Measurements from ENCODE around the gene PTHLH.
A peak's percentile ranks its signal among the peaks of the same experiment; 100 is the strongest.

Gene PTHLH

DNA sequence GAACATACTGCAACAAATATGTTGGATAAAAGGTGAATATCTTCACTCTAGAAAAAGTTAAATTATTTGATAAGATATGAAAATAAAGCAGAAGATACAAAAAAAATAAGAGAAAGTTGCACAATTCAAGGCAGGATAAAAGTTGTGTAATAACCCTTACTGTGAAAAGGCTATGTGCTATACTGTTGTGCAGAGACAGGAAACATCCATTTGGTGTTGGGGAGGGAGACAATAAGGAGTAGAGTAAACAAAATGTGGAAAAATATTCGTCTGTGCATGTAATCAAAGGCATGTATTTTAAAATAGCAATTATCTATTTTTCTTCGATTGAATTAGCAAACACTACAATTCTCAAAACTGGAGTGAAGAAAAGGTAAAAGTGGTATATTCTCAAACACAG is 34.8 kb downstream of the PTHLH start:
- no peak for DNase-seq (ENCODE audit: low read depth)

GRCh38 chr12:27936196-27936595 is 36.3 kb downstream of the PTHLH start:
- no peak for DNase-seq (ENCODE audit: low read depth)

DNA sequence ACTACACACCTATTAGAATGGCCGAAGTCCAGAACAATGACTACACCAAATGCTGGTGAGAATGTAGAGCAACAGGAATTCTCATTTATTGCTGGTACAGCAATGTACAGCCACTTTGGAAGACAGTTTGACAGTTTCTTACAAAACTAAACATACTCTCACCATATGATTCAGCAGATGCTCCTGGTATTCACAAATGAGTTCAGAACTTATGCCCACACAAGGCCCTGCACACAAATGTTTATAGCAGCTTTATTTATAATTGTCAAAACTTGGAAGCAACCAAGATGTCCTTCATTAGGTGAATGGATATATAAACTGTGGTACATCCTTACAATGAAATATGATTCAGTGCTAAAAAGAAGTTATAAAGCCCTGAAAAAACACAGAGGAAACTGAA is 38.3 kb downstream of the PTHLH start:
- no peak for DNase-seq (ENCODE audit: low read depth)

- DNase-seq (ENCODE audit: low read depth), result no peak
Measured at GRCh38 chr12:27931390-27931789, 41.1 kb downstream of the PTHLH start.

- no peak for DNase-seq (ENCODE audit: low read depth)
Measured at GRCh38 chr12:27927347-27927746, 45.2 kb downstream of the PTHLH start.

DNA sequence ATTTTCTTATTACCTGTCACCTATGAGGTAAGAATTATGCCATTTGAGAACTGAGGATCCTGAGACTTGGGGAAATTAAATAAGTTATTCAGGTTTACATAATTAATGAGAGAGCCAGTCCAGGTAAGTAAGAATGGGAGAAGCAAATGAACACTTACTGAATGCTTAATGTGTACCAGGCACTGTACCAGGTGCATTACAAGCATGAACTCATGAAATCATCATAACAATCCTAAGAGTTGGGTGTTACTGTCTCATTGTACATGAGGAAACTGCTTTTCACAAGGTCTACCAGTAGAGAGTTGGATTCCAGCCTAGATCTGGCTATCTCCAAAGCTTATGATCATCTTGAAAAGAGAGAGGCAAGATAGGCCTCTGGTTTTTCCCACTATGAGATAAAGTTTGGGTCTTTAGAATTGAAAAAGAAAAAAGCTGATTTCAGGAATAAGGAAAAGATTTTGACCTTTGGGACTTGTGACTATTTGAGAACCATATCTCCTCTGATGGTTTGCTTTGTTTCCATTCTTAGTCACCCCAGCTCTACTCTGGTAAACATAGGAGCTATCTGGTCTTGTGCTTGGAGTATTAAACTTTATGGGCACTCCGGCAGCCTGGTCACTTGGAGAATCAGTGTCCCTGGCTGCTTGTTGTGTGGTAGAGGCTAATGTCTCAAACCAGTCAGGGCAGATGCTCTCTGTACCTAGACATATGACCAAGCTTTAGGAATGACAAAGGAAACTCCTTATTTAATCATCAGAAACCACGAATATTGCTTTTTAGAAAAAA is 48.0 kb downstream of the PTHLH start:
- DNase-seq (ENCODE audit: low read depth), result no peak

GRCh38 chr12:27922531-27923139 is 49.9 kb downstream of the PTHLH start:
- DNase-seq (ENCODE audit: low read depth), result peak; percentile 62

DNA sequence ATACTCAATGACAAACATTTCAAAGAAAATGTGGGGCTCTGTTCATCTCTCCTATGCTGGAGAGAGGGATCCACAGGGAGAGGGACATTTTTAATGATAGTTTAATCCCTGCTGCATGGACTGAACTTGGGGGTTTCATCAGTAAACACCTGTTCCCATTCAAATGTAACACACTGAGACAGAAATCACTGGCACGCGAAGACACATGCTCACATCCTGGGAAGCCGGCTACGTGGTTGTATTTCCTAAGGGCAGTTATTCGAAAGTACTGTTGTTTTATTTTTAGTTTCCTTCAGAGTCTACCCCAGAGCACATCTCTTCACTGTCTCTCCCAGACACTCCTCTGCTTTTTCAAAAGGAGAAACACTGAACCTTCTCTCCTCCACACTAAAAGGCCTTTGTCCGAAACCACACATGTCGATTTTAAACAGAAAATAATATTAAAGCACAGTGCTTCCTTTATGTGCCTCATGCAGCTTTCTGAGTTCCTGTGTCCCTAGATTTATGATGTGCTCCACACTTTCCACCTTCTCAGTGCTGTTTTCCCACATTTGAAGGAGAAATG is 52.8 kb downstream of the PTHLH start:
- no peak for DNase-seq (ENCODE audit: low read depth)

DNA sequence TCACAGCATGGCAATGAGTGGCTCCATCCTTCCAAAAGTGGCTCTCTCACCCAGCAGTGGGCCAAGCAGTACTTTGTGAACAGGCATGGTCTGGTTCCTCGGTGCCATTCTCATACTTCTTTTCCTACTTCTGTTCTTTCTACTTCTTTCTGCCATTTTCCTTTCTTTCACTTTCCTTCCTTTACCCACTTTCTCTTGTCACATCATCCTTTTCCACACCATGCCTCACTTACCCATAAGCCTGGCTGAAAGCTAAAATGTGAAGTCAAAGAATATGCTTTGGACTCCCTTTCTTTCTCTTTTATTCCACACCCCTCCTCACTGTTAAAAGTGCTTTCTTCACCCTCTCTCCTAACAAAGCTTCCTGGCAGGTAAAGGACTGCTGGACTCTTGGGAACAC is 57.0 kb downstream of the PTHLH start:
- DNase-seq (ENCODE audit: low read depth), result no peak

DNA sequence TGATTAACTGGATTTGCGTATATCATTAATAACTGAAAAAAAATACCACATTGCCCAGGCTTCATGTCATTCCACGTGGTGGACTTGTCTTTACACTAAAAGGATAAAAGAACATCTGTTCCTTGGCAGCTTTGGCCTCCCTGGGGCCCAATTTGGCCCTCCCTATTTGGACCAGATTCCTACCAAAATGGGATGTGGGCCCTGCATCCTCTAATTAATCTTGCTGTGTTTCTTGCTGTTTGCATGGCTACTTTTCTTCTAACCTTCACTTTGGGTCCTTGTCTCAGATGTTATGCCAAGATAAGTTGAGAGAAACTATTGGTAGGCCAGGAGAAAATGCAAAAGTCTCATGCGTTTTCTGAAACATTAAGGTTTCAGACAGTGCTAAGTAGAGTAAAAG is 57.5 kb downstream of the PTHLH start:
- DNase-seq (ENCODE audit: low read depth), result no peak

DNA sequence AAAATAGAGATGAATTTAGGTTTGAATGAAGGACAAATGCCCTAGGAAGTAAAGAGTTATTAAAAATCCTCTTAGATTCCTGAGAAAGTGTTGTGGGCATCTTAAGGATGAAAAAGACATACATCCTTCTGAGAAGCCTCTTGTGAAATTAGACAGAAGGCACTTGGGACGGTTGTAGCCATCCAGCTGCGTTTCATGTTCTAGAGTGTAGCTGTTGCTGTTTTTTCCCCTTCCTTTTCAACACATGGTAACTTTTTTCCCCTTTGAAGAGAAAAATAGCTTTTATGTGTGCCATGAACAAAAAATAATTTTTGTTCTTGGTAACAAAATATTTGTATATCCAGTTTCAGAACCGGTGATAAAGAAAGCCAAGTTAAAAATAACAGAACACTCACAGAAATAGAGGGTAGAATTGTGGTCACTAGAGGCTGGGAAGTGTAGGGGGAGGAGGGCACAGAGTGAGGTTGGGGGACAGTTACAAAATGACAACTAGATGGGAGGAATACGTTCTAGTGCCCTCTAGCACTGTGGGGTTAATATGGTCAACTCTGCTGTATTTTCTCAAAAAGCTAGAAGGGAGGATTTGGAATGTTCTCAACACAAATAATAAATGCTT is 58.4 kb downstream of the PTHLH start:
- DNase-seq (ENCODE audit: low read depth), result no peak

GRCh38 chr12:27911397-27911796 is 61.1 kb downstream of the PTHLH start:
- DNase-seq (ENCODE audit: low read depth), result no peak
